Karpas-422 (cell line): Measurements from ENCODE around the gene FAM133A. TPM values are rescaled to one million over a fixed set of nuclear protein-coding genes. Genes with fewer than 3 reads are reported as not detected.

Experiments
- DNase-seq: peaks from one replicate; pipeline ENCODE4 v3.0.0-alpha.2; 2015
- H2AFZ ChIP-seq: fragments of 200-600 bp; sonication (generic); 2 replicates; pipeline ENCODE4 v1.6.1; 2014; ENCODE audit warnings: antibody characterized with exemption, low read length, mixed read lengths
- H3K27ac ChIP-seq: fragments of 200-600 bp; sonication (generic); 2 replicates; pipeline ENCODE4 v1.5.1; 2014; ENCODE audit warnings: mild to moderate bottlenecking, low read length, moderate library complexity
- H3K27me3 ChIP-seq: fragments of 200-600 bp; sonication (generic); 2 replicates; pipeline ENCODE4 v1.6.1; 2014; ENCODE audit warnings: low read length, mixed read lengths
- H3K36me3 ChIP-seq: fragments of 200-600 bp; sonication (generic); 2 replicates; pipeline ENCODE4 v1.6.1; 2014; ENCODE audit warnings: low read length, mixed read lengths; ENCODE audit not compliant: insufficient read depth
- H3K4me1 ChIP-seq: fragments of 200-600 bp; sonication (generic); 2 replicates; pipeline ENCODE4 v1.6.1; 2014; ENCODE audit warnings: mild to moderate bottlenecking, low read length, mixed read lengths
- H3K4me2 ChIP-seq: fragments of 200-600 bp; sonication (generic); 2 replicates; pipeline ENCODE4 v1.6.1; 2014; ENCODE audit warnings: low read length, low read depth, mild to moderate bottlenecking; ENCODE audit not compliant: poor library complexity, severe bottlenecking
- H3K4me3 ChIP-seq: fragments of 200-600 bp; sonication (generic); 2 replicates; pipeline ENCODE4 v1.5.1; 2014; ENCODE audit warnings: mild to moderate bottlenecking, antibody characterized with exemption, low read length, mixed read lengths
- H3K79me2 ChIP-seq: fragments of 200-600 bp; sonication (generic); 2 replicates; pipeline ENCODE4 v1.6.1; 2014; ENCODE audit warnings: mild to moderate bottlenecking, low read length, mixed read lengths
- H3K9ac ChIP-seq: fragments of 200-600 bp; sonication (generic); 2 replicates; pipeline ENCODE4 v1.6.0; 2014; ENCODE audit warnings: low read length
- H3K9me2 ChIP-seq: fragments of 200-600 bp; sonication (generic), shearing (Covaris generic); replicated peaks from 2 replicates; pipeline ENCODE4 v1.6.0; 2014; ENCODE audit warnings: mild to moderate bottlenecking, low read length, moderate library complexity; ENCODE audit not compliant: insufficient read depth
- H3K9me3 ChIP-seq: fragments of 300-700, 200-600 bp; sonication (generic); 2 replicates; pipeline ENCODE4 v1.6.1; 2014; ENCODE audit warnings: low read length, mixed read lengths
- H4K20me1 ChIP-seq: fragments of 200-600 bp; sonication (generic); 2 replicates; pipeline ENCODE4 v1.6.1; 2014; ENCODE audit warnings: mild to moderate bottlenecking, antibody characterized with exemption, low read length, low read depth; ENCODE audit not compliant: insufficient read depth
- total RNA-seq: library from RNA; depleted of rRNA; stranded (reverse); fragments of >200 nt; shearing (Covaris generic); gene quantifications from 2 replicates; pipeline ENCODE4 v1.2.3, GENCODE V29; 2014; ENCODE audit warnings: low replicate concordance; rRNA removed

The FAM133A gene
- total RNA-seq, 1 experiment from 2014 or later: not detected

DNA sequence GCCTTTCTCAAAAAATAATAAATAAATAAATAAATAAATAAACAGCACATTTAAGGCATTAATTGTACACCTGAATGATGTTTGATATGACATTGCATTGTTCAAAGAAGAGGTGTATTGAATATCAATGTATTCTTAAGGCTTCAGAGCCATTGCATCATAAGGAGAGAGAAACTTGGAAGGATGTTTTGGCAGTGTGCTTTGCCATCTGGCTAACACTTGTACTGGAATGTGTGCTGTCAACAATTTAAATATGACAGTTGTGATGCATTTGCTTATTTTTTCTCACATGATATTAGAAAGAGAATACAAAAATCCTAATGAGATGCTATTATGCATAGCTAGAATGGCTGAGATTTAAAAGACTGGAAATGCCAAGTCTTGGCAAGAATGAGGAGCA, 67.8 kb downstream of the FAM133A start:
- no peaks in the 10 kb centered on the region for H3K36me3 ChIP-seq
- H3K4me3 ChIP-seq: no peak overlapping the region
- peaks cover 50% of the 10 kb centered on the region for H3K9me3 ChIP-seq
- H3K79me2 ChIP-seq: no peaks in the 10 kb centered on the region
- no peak overlapping the region for H3K9ac ChIP-seq
- H4K20me1 ChIP-seq: no peaks in the 10 kb centered on the region
- no peak overlapping the region for H3K27ac ChIP-seq
- no peaks in the 10 kb centered on the region for H3K4me1 ChIP-seq
- no peaks in the 10 kb centered on the region for H3K9me2 ChIP-seq
- DNase-seq: no peak
- H3K27me3 ChIP-seq: no peaks in the 10 kb centered on the region
- H2AFZ ChIP-seq: no peak overlapping the region
- H3K4me2 ChIP-seq: no peak overlapping the region

DNA sequence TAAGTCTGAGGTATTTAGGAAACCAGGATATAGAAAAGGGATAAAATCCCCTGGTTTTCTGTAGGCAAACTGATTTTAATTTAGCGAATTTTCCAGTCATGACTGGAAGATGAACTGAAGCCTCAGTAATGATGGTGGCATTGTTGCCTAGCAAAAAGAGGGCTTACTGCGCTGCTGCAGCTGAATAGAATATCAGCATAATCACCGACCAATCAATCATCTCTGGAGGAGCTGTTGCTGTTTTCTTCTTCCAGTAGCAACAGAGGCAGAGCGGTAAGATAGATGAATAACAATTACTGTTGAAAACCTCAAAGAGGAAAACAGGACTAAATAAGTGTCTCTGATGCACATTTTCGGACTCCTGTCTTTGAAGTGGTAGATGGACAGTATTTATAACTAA, 86.2 kb downstream of the FAM133A start:
- Histone ChIP-seq H3K9me3 (peaks cover 30% of the 10 kb centered on the region), H2AFZ (no peak overlapping the region), H3K4me3 (no peak overlapping the region), H3K4me1 (no peaks in the 10 kb centered on the region), H3K27ac (no peak overlapping the region), H3K9me2 (no peaks in the 10 kb centered on the region), H3K4me2 (no peak overlapping the region), H4K20me1 (no peaks in the 10 kb centered on the region), H3K9ac (no peak overlapping the region), H3K36me3 (no peaks in the 10 kb centered on the region), H3K27me3 (no peaks in the 10 kb centered on the region), H3K79me2 (no peaks in the 10 kb centered on the region)
- no peak for DNase-seq

Other genes with a start within 250 kb of the FAM133A start
- not detected in 2 replicates for gene NAP1L3, start 628 bp upstream of the FAM133A start, total RNA-seq